DND-41 (cell line): ENCODE data around the gene TTLL13.

Experiments
- CTCF ChIP-seq: IDR thresholded peaks from 2 replicates; pipeline ENCODE4 v1.5.1; 2012; ENCODE audit warnings: borderline replicate concordance, low read length, moderate library complexity, mild to moderate bottlenecking; ENCODE audit not compliant: poor library complexity, severe bottlenecking; ENCODE audit errors: extremely low read depth
- EZH2 ChIP-seq: IDR thresholded peaks from 3 replicates; pipeline ENCODE4 v1.6.1; 2012; ENCODE audit warnings: borderline replicate concordance, low read depth, mild to moderate bottlenecking, moderate library complexity, low read length, inconsistent platforms; ENCODE audit not compliant: severe bottlenecking

- TF ChIP-seq CTCF, result no peak
- no peak for TF ChIP-seq EZH2
Observed at GRCh38 chr15:90234096-90234988, 15.0 kb upstream of the TTLL13 start, which contains the start of gene GDPGP1.
